Activated CD8-positive, alpha-beta memory T cell treated with anti-CD3 and anti-CD28 coated beads for 36 hours (primary cell): Measurements from ENCODE around the gene DHRS3. TPM values are rescaled to one million over a fixed set of nuclear protein-coding genes. Genes with fewer than 3 reads are reported as not detected.

Experiments used
- CTCF ChIA-PET: fragments of 350-600 bp; sonication (Branson Sonifier 250); formaldehyde crosslinking; loops from one replicate; lab custom pipeline; 2021; ENCODE audit warnings: antibody characterized with exemption; lab: Charles Lee
- POLR2A ChIA-PET: fragments of 350-600 bp; sonication (Branson Sonifier 250); formaldehyde crosslinking; loops from one replicate; lab custom pipeline; 2021; ENCODE audit warnings: antibody characterized with exemption; lab: Charles Lee
- total RNA-seq, 2 experiments: library from RNA; stranded (reverse); gene quantifications; one replicate each; pipeline ENCODE4 v1.2.3, GENCODE V29; 2021

The DHRS3 gene
- total RNA-seq, 2 experiments from 2014 or later = 134 to 136 TPM

- CTCF ChIA-PET = interaction anchor here (0.7 to 1.4 kb wide), 4 partner anchors 15 to 105 kb away, joined by 3 to 5 read pairs (median 3); no protein-coding TSS in a partner anchor
- POLR2A ChIA-PET = interaction anchor here (0.5 to 1.5 kb wide), 5 partner anchors 9 to 227 kb away, joined by 3 to 6 read pairs (median 4); no protein-coding TSS in a partner anchor
Observed at GRCh38 chr1:12518931-12519692, 98.9 kb downstream of the DHRS3 start.

Other genes with a start within 250 kb of the DHRS3 start
- gene AADACL4, start 25.9 kb upstream of the DHRS3 start, total RNA-seq = not detected
- not detected for gene AADACL3, start 97.9 kb upstream of the DHRS3 start, total RNA-seq
- gene CFAP107, start 128.0 kb upstream of the DHRS3 start, total RNA-seq = not detected
- gene PRAMEF12, start 155.5 kb upstream of the DHRS3 start, total RNA-seq = not detected
- gene PRAMEF1, start 173.2 kb upstream of the DHRS3 start, total RNA-seq = not detected
- gene PRAMEF11, start 213.2 kb upstream of the DHRS3 start, total RNA-seq = not detected
- gene HNRNPCL1, start 230.5 kb upstream of the DHRS3 start, total RNA-seq = not detected
- not detected for gene PRAMEF2, start 238.9 kb upstream of the DHRS3 start, total RNA-seq